Mesendoderm (in vitro differentiated cells): Measurements from ENCODE around the gene RBMS3.
"Not testable (repeated sequence)": the region's sequence is repeated elsewhere in the genome, so short reads cannot be mapped to it uniquely, and the experiment has no call there.

Source experiments
- DNase-seq: peaks from one replicate; pipeline ENCODE4 v3.0.0; 2013
- H2AK5ac ChIP-seq: 2 replicates; pipeline ENCODE4 v1.6.1; 2013; ENCODE audit warnings: low read length, inconsistent platforms
- H2BK120ac ChIP-seq: 2 replicates; pipeline ENCODE4 v1.6.1; 2013; ENCODE audit warnings: low read depth, mild to moderate bottlenecking, low read length, moderate library complexity, mixed read lengths
- H2BK15ac ChIP-seq: replicated peaks from 2 replicates; pipeline ENCODE4 v1.6.1; 2013; ENCODE audit warnings: low read depth, mild to moderate bottlenecking, moderate library complexity
- H2BK5ac ChIP-seq: 2 replicates; pipeline ENCODE4 v1.6.1; 2013; ENCODE audit warnings: low read length, inconsistent platforms
- H3K18ac ChIP-seq: 2 replicates; pipeline ENCODE4 v1.6.1; 2013; ENCODE audit warnings: mild to moderate bottlenecking, low read length, mixed read lengths
- H3K23ac ChIP-seq: one replicate; pipeline ENCODE4 v1.6.1; 2013; ENCODE audit warnings: low read length
- H3K27ac ChIP-seq: 2 replicates; pipeline ENCODE4 v1.5.1; 2013; ENCODE audit warnings: low read depth, mild to moderate bottlenecking, inconsistent platforms, low read length, moderate library complexity
- H3K27me3 ChIP-seq: 2 replicates; pipeline ENCODE4 v1.6.1; 2013; ENCODE audit warnings: low read length, control low read depth, mild to moderate bottlenecking, inconsistent platforms; ENCODE audit not compliant: insufficient read depth, poor library complexity
- H3K36me3 ChIP-seq: 2 replicates; pipeline ENCODE4 v1.6.1; 2013; ENCODE audit warnings: low read length, inconsistent platforms; ENCODE audit not compliant: control insufficient read depth, insufficient read depth
- H3K4ac ChIP-seq: one replicate; pipeline ENCODE4 v1.6.1; 2013; ENCODE audit warnings: low read depth, mild to moderate bottlenecking, low read length, moderate library complexity
- H3K4me1 ChIP-seq: 2 replicates; pipeline ENCODE4 v1.6.1; 2013; ENCODE audit warnings: low read depth, low read length, inconsistent platforms; ENCODE audit not compliant: control insufficient read depth
- H3K4me2 ChIP-seq: 2 replicates; pipeline ENCODE4 v1.6.1; 2013; ENCODE audit warnings: low read length
- H3K4me3 ChIP-seq: 2 replicates; pipeline ENCODE4 v1.5.1; 2013; ENCODE audit warnings: mild to moderate bottlenecking, low read length
- H3K56ac ChIP-seq: one replicate; pipeline ENCODE4 v1.6.1; 2013; ENCODE audit warnings: low read length
- H3K79me1 ChIP-seq: 2 replicates; pipeline ENCODE4 v1.6.1; 2013; ENCODE audit warnings: low read length, inconsistent platforms
- H3K79me2 ChIP-seq: 2 replicates; pipeline ENCODE4 v1.6.1; 2013; ENCODE audit warnings: mild to moderate bottlenecking, low read length; ENCODE audit not compliant: control insufficient read depth, insufficient read depth
- H3K9ac ChIP-seq: 2 replicates; pipeline ENCODE4 v1.6.1; 2013; ENCODE audit warnings: low read length, inconsistent platforms
- H4K5ac ChIP-seq: one replicate; pipeline ENCODE4 v1.6.1; 2013; ENCODE audit warnings: low read length
- H4K8ac ChIP-seq: one replicate; pipeline ENCODE4 v1.6.1; 2013; ENCODE audit warnings: low read depth, mild to moderate bottlenecking, control low read depth, low read length, moderate library complexity
- WGBS: extraction: QIAGEN DNeasy Blood & Tissue Kit; methylation state at CpG from one replicate; pipeline ENCODE4 v1.1.7; 2013; ENCODE audit warnings: low lambda C conversion rate, missing lambda C conversion rate; ENCODE audit not compliant: insufficient coverage; ENCODE audit errors: extremely low coverage; 5-methylcytosine and 5-hydroxymethylcytosine counted together

The RBMS3 gene

GRCh38 chr3:29804044-29804443 lies 523.2 kb downstream of the RBMS3 start:
- Histone ChIP-seq H3K18ac (no peak overlapping the region), H2AK5ac (no peak overlapping the region), H3K23ac (no peak overlapping the region), H2BK120ac (no peak overlapping the region), H3K27ac (no peak overlapping the region), H4K8ac (no peak overlapping the region), H3K4ac (no peak overlapping the region), H4K5ac (no peak overlapping the region), H3K36me3 (no peaks in the 10 kb centered on the region), H3K9ac (no peak overlapping the region), H3K4me3 (no peak overlapping the region), H2BK5ac (no peak overlapping the region), H3K4me2 (no peak overlapping the region), H3K27me3 (no peaks in the 10 kb centered on the region), H3K4me1 (no peaks in the 10 kb centered on the region), H3K56ac (no peak overlapping the region), H3K79me2 (no peaks in the 10 kb centered on the region), H3K79me1 (no peaks in the 10 kb centered on the region), H2BK15ac (no peak overlapping the region)
- no peak for DNase-seq

- Histone ChIP-seq H3K4me3 (no peak overlapping the region), H3K23ac (no peak overlapping the region), H3K56ac (no peak overlapping the region), H3K9ac (no peak overlapping the region), H2BK120ac (no peak overlapping the region), H4K5ac (no peak overlapping the region), H3K4me2 (no peak overlapping the region), H3K79me1 (no peaks in the 10 kb centered on the region), H3K4me1 (no peaks in the 10 kb centered on the region), H2AK5ac (no peak overlapping the region), H3K36me3 (no peaks in the 10 kb centered on the region), H2BK15ac (no peak overlapping the region), H4K8ac (no peak overlapping the region), H2BK5ac (no peak overlapping the region), H3K27ac (no peak overlapping the region), H3K27me3 (no peaks in the 10 kb centered on the region), H3K4ac (no peak overlapping the region), H3K79me2 (no peaks in the 10 kb centered on the region), H3K18ac (no peak overlapping the region)
- no CpG with 5 or more reads among the region's 1 CpG for WGBS
- no peak for DNase-seq
These were observed 524.9 kb downstream of the RBMS3 start for GRCh38 chr3:29805757-29806156.

GRCh38 chr3:29808324-29808723 lies 527.5 kb downstream of the RBMS3 start:
- not testable (repeated sequence) for H2BK15ac ChIP-seq, H3K9ac ChIP-seq
- no CpG with 5 or more reads among the region's 3 CpGs for WGBS

GRCh38 chr3:29822071-29822470 lies 541.2 kb downstream of the RBMS3 start:
- Histone ChIP-seq H3K27me3 (no peaks in the 10 kb centered on the region), H3K23ac (no peak overlapping the region), H3K4ac (no peak overlapping the region), H3K27ac (no peak overlapping the region), H3K4me3 (no peak overlapping the region), H2BK5ac (no peak overlapping the region), H3K79me1 (no peaks in the 10 kb centered on the region), H3K9ac (no peak overlapping the region), H2AK5ac (no peak overlapping the region), H3K36me3 (no peaks in the 10 kb centered on the region), H4K8ac (no peak overlapping the region), H3K79me2 (no peaks in the 10 kb centered on the region), H3K4me2 (no peak overlapping the region), H3K18ac (no peak overlapping the region), H3K4me1 (no peaks in the 10 kb centered on the region), H4K5ac (no peak overlapping the region), H2BK120ac (no peak overlapping the region), H3K56ac (no peak overlapping the region), H2BK15ac (no peak overlapping the region)
- no peak for DNase-seq

More at GRCh38 chr3:29808324-29808723, 527.5 kb downstream of the RBMS3 start:
- not testable (repeated sequence) for H2BK5ac ChIP-seq, H2AK5ac ChIP-seq, H4K8ac ChIP-seq, H3K4me1 ChIP-seq, H3K18ac ChIP-seq, H3K23ac ChIP-seq, H3K79me1 ChIP-seq, H3K4me2 ChIP-seq, DNase-seq, H3K79me2 ChIP-seq, H3K56ac ChIP-seq, H3K4me3 ChIP-seq, H2BK120ac ChIP-seq, H3K4ac ChIP-seq, H4K5ac ChIP-seq, H3K27me3 ChIP-seq, H3K27ac ChIP-seq, H3K36me3 ChIP-seq

- H3K56ac ChIP-seq = no peak overlapping the region
These were observed 542.4 kb downstream of the RBMS3 start for GRCh38 chr3:29823233-29823632.

GRCh38 chr3:29826712-29827111 lies 545.8 kb downstream of the RBMS3 start:
- H3K23ac ChIP-seq = no peak overlapping the region
- no peaks in the 10 kb centered on the region for H3K79me2 ChIP-seq
- no peak overlapping the region for H3K9ac ChIP-seq
- no peaks in the 10 kb centered on the region for H3K79me1 ChIP-seq
- H2AK5ac ChIP-seq = no peak overlapping the region
- DNase-seq = no peak
- H2BK120ac ChIP-seq = no peak overlapping the region
- no peaks in the 10 kb centered on the region for H3K4me1 ChIP-seq
- no peak overlapping the region for H3K4me2 ChIP-seq
- no peak overlapping the region for H4K5ac ChIP-seq
- H3K56ac ChIP-seq = no peak overlapping the region
- no peak overlapping the region for H2BK5ac ChIP-seq
- no peak overlapping the region for H3K27ac ChIP-seq
- no peak overlapping the region for H3K4ac ChIP-seq
- H3K4me3 ChIP-seq = no peak overlapping the region
- no peaks in the 10 kb centered on the region for H3K27me3 ChIP-seq
- H3K36me3 ChIP-seq = no peaks in the 10 kb centered on the region
- no peak overlapping the region for H4K8ac ChIP-seq
- H3K18ac ChIP-seq = no peak overlapping the region
- H2BK15ac ChIP-seq = no peak overlapping the region

More at GRCh38 chr3:29823233-29823632, 542.4 kb downstream of the RBMS3 start:
- Histone ChIP-seq H2BK120ac (no peak overlapping the region), H2BK5ac (no peak overlapping the region), H3K27ac (no peak overlapping the region), H4K5ac (no peak overlapping the region), H3K23ac (no peak overlapping the region), H3K4ac (no peak overlapping the region), H4K8ac (no peak overlapping the region), H3K4me1 (no peaks in the 10 kb centered on the region), H3K36me3 (no peaks in the 10 kb centered on the region), H3K79me2 (no peaks in the 10 kb centered on the region), H3K4me2 (no peak overlapping the region), H3K79me1 (no peaks in the 10 kb centered on the region), H3K27me3 (no peaks in the 10 kb centered on the region), H3K9ac (no peak overlapping the region), H2AK5ac (no peak overlapping the region), H2BK15ac (no peak overlapping the region), H3K18ac (no peak overlapping the region), H3K4me3 (no peak overlapping the region)
- WGBS = no CpG with 5 or more reads among the region's 1 CpG
- no peak for DNase-seq
